ENCODE data around the gene MALRD1.

Gene MALRD1

DNA sequence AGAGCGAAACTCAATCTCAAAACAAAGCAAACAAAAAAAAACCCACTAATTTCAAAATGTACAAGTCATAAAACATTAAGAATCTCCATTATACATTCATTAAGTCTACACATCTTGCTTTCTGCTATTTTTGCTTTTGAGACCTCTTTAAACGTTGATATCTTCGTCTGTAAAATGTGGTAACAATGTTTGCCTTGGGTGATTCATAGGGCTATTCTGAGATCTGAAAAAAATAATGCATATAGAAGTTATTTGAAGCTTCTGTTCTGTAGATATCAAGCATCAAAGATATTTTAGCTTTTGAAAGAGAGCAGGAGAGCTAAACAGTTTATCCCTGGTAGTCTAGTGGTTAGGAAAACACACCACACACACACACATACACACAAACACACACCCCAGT, 609.5 kb downstream of the MALRD1 start:
- DNase-seq = no peak
- in situ Hi-C loops (cut with MboI; ENCODE audit: low pct_unique_long_range_greater_than_20kb, low sequenced_read_pairs) = no loop called here

DNA sequence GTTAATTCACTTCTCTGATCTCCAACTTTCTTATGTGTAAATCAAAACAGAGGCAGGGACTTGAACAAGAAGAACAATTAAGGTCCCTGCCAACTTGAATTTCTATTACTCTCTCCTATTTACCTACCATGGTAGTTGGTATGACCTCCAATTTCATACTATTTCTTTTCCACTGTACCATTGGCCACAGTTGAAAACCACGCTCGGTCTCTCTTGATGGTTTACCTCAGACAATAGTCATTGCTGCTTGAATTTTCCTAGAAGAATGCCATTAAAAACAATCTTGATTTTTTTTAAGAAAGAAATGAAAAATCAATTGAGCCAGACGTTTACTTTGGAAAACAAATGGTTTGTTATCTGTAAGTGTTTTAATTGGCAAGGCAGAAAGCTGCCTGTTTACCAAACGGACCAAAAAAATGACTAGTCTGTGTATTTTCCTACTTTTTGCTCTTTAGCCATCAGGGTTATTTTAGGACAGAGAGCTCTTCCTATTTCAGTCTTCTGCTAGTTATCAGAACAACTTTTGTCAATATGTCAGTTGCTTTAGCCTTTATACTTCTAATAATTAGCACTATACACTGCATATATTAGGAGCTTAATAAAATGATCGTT, 610.1 kb downstream of the MALRD1 start:
- in situ Hi-C loops (cut with MboI; ENCODE audit: low pct_unique_long_range_greater_than_20kb, low sequenced_read_pairs) = no loop called here
- DNase-seq = no peak

DNA sequence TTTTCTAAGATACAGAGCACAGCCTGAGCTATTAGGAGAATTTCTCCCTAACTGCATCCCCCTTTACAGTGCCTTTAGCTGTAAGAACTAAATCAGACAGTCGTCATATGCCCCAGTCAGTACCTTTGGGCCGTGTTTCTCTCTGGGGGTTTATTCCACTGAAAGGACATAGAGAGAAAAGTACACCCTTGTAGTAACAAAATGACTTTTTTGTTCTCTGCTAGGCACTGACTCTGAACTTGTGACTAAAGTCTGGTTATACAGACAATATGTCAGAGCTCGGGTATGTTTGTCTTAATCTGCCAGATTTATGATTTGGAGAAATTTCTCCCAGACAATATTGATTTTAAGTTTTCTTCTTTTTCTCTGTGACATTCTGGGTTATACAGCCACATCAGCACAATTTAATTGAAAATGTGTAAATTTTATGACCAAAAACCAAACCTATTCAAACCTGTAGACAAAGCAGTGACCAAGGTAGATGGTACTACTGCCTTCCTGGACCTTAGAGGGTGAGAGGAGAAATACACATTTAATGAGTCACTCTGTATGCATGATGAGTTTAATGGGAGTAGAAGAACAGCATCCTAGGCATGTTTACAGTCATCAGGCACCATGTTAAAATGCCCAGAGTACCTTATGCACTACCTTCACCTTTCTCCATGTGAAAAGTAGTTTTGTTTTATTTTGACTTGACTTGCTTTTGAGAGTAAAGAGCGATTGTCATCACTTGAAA, 611.5 kb downstream of the MALRD1 start:
- in situ Hi-C loops (cut with MboI; ENCODE audit: low pct_unique_long_range_greater_than_20kb, low sequenced_read_pairs) = no loop called here
- DNase-seq = no peak

DNA sequence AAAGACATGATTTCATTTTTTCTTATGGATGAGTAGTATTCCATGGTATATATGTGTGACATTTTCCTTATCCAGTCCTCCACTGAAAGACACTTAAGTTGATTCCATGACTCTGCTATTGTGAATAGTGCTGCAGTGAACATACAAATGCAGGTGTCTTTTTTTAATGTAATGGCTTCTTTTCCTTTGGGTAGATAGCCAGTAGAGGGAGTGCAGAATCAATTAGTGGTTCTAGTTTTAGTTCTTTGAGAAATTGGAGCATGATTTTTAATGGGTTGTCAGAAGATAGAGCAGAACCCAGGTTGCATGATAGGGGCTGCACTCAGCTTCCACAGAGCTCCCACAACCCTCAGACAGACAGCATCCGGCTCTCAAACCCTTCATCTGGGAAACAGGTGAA, 614.7 kb downstream of the MALRD1 start:
- in situ Hi-C loops (cut with MboI; ENCODE audit: low pct_unique_long_range_greater_than_20kb, low sequenced_read_pairs) = no loop called here
- peak; percentile 14 for DNase-seq

DNA sequence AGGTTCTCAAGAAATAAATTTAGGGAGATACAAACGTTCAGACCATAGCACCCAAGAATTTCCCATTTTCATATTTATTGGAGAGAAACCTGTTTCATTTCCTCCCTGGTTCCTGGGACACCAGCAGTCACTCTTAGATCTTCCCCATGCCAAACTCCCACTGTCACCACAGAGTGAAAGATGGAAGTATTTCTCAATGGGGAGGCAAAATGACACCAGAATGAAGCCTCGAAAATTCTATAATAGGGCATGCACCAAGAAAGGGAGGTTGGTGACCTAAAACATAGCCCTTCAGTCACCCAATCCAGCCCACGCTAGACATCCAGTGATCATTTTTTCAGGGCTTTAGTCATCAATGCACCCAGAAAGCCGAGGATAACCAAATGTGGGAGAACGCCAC, 619.5 kb downstream of the MALRD1 start:
- in situ Hi-C loops (cut with MboI; ENCODE audit: low pct_unique_long_range_greater_than_20kb, low sequenced_read_pairs) = no loop called here
- no peak for DNase-seq

DNA sequence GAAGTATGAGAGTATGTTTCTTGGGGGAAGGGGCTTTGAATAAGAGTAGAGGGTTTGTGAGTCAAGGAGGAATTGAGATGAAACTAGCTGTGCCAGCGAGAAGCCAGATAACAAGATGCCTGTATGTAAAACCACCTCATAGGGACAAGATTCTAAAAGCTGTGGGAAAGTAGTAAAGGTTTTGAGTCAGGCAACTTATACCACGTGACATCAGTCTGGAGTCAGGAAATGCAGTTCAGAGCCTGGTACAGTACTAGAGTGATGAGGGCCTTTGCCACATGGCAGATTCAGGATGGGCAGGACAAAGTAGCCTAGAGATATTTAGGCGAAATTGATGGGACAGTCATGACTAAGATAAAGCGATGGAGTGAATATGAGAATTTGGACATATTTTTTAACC, 627.5 kb downstream of the MALRD1 start:
- in situ Hi-C loops (cut with MboI; ENCODE audit: low pct_unique_long_range_greater_than_20kb, low sequenced_read_pairs) = no loop called here
- no peak for DNase-seq

DNA sequence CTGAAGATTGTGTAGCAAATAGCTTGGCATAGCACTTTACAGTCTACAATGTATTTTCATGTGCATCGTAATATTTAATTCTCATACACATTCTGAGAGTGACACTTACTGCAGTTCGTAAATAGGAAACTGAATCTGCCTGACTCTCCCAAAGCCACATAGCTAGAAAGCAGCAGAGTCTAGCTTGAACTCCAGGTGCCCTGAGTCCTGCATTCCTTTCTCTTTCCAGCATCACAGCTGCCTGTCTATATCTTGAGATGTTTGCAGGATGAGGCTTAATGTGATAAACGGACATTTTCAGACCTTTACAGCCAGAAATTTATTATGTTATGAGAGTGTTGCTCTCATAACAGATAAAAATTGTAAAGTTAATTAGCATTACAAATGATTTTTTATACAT, 634.8 kb downstream of the MALRD1 start:
- in situ Hi-C loops (cut with MboI; ENCODE audit: low pct_unique_long_range_greater_than_20kb, low sequenced_read_pairs) = no loop called here
- DNase-seq = no peak

DNA sequence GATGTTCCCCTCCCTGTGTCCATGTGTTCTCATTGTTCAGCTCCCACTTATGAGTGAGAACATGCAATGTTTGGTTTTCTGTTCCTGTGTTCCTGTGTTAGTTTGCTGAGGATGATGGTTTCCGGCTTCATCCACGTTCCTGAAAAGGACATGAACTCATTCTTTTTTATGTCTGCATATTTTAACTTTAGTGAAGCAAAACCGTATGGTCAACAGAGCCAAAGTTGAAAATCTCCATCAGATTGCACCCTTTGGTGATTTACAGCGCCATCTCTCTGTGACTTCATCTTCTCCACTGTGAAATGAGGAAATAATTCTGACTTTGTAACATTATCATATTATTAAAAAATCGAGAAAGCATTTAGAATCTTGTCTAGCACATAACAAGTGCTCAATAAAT, 635.4 kb downstream of the MALRD1 start:
- in situ Hi-C loops (cut with MboI; ENCODE audit: low pct_unique_long_range_greater_than_20kb, low sequenced_read_pairs) = no loop called here
- DNase-seq = no peak

DNA sequence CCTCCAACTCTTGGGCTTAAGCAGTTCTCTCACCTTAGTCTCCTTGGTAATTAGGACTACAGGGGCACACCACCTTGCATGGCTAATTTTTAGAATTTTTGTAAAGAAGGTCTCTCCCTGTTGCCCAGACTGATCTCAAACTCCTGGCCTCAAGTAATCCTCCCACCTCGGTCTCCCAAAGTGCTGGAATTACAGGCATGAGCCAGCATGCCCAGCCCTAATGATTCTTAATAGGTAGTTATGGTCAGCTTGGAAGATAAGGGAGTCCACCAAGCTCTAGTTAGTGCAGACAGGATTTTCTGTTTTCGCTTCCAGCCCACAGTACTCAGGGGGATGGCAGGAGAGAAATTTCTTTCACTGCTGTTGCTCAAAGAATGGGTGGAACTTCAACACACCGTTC, 639.7 kb downstream of the MALRD1 start:
- in situ Hi-C loops (cut with MboI; ENCODE audit: low pct_unique_long_range_greater_than_20kb, low sequenced_read_pairs) = no loop called here
- DNase-seq = no peak

DNA sequence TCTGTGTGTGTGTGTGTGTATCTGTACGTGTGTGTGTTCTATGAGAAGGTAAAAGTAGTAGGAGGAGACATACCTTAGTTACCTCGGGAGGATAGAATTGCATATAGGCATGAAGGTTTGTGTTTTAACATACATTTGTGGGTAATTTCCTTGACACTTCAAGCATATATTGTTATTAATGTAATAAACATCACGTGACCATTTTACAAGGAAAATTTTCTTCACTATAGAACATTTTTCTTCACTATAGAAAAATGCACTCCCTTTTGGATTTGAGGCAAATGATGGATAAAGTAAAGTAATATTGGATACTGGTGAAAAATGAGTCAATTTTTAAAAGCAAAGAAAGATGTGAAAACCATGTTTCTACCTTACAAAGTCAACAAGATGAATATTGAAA, 640.6 kb downstream of the MALRD1 start:
- in situ Hi-C loops (cut with MboI; ENCODE audit: low pct_unique_long_range_greater_than_20kb, low sequenced_read_pairs) = no loop called here
- no peak for DNase-seq

DNA sequence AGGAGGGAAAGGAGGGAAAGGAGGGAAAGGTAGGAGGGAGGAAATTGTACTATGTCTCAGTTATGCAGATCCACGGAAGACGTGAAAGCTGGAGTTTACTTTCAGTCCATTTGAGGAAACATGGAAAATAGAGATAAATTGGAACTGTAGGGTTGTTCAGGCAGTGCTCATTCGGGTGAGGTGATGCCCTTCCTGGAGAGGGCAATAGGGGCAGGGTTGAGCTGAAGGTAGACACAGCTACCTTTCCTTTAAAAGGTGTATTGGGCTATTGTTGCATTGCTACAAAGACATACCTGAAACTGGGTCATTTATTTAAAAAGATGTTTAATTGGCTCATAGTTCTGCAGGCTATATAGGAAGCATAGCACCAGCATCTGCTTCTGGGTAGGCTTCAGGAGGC, 650.7 kb downstream of the MALRD1 start:
- no peak for DNase-seq
- in situ Hi-C loops (cut with MboI; ENCODE audit: low pct_unique_long_range_greater_than_20kb, low sequenced_read_pairs) = no loop called here

DNA sequence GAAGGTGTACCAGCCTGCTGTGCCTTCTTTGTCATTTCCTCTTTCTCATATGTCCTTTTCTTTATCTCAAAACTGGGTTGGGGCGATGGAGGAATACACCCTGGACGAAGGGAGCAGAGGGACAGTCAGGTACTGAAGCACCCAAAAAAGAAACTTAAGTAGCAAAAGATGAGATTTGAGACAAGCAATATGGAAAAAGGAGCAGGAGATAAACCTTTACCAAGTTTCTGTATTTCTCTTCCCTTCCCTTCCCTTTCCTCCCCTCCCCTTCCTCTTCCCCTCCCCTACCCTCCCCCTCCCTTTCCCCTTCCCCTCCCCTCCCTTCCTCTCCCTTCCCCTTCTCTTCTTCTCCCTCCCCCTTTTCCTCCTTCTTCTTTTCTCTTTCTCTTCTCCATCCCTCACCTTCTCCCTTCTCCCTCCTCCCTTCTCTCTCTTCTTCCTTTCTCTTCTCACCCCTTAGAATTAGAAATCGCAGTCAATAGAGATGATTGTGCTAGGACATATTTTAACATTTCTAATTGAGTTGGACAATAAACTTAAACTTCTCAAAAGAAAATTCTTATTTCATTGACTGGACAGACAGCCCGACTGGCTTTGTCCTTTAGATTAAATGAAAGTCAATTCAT, 652.9 kb downstream of the MALRD1 start:
- in situ Hi-C loops (cut with MboI; ENCODE audit: low pct_unique_long_range_greater_than_20kb, low sequenced_read_pairs) = no loop called here
- DNase-seq = no peak

DNA sequence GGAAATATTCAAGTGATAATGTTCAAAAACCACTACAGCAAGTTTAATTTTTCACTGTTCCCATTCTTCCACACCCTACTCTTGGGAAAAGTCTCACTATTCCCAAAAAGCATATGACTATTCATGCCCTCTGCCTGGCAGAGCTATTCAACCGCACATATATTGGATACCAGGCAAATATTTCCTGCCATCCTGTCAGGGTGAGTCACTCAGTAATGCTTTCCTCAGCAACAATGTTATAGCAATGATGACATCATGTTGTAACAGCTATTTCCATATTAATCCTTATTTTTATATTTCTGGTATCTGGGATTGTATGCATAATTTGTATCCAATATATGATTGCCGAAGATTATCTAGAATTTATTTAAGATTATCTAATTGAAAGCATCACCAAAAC, 653.6 kb downstream of the MALRD1 start:
- no peak for DNase-seq
- in situ Hi-C loops (cut with MboI; ENCODE audit: low pct_unique_long_range_greater_than_20kb, low sequenced_read_pairs) = no loop called here

DNA sequence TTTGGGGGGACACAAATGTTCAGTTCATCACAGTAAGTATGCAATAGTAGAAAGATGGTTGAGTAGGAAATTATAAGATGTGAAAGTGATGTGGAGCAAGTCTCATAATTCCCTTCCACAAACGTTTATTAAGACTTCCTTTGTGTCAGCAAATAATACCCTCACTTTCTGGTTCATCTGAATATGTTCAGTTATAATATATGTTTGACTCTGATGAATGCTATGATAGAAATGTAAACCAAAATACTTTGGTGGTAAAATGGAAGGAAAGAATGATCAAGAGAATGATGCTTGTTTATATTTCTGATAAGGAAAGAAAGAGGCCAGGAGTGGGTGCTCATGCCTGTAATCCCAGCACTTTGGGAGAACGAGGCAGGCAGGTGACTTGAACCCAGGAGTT, 655.9 kb downstream of the MALRD1 start:
- no peak for DNase-seq
- in situ Hi-C loops (cut with MboI; ENCODE audit: low pct_unique_long_range_greater_than_20kb, low sequenced_read_pairs) = no loop called here

DNA sequence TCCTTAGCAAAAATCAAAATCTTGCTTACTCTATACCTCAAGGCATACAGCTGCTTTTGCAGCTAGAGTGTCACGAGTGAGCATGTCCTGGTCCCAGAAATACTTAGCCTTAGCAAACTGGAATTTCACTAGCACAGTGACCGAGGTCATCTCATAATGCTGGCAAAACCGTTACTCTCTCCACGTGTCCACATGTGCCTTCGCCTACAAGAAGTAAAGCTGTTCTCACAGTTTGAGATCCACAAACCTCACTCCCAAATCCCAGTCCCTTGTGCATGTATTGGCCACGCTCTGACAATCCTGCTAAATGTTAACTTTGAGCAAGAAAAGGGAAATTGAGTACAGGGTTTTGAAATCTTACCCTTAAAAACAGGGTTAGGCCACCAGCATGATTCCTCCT, 656.6 kb downstream of the MALRD1 start:
- in situ Hi-C loops (cut with MboI; ENCODE audit: low pct_unique_long_range_greater_than_20kb, low sequenced_read_pairs) = no loop called here
- DNase-seq = no peak

DNA sequence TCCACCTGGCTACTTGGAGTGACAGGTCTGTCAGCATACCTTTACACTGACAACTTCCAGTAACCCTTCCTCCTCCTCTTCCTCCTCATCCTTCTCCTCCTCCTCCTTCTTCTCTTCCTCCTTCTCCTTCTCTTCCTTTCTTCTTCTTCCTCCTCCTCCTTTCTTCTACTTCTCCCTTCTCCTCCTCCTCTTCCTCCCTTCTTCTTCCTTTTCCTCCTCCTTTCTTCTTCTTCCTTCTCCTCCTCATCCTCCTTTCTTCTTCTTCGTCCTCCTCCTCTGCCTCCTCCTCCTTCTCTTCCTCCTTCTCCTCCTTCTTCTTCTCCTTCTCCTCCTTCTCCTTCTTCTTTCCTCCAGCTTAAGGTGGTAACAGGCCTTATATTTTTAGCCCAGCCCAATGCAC, 658.3 kb downstream of the MALRD1 start:
- DNase-seq = no peak
- in situ Hi-C loops (cut with MboI; ENCODE audit: low pct_unique_long_range_greater_than_20kb, low sequenced_read_pairs) = no loop called here

DNA sequence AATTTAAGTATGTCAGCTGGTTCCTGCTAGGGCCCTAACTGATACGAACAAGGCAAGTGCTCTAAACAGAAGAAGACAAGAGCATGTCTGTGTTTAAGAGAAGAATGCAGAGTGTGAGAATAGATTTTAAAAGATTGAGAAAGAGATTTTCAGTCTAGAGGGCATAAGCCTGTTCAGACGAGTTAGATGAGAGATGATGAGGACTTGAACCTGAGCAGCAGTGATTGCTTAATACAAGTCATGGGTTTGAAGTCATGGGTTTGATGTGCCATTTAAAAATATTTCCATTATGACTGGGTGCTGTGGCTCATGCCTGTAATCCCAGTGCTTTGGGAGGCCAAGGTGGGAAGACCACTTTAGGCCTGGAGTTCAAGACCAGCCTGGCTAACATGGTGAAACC, 658.8 kb downstream of the MALRD1 start:
- in situ Hi-C loops (cut with MboI; ENCODE audit: low pct_unique_long_range_greater_than_20kb, low sequenced_read_pairs) = no loop called here

DNA sequence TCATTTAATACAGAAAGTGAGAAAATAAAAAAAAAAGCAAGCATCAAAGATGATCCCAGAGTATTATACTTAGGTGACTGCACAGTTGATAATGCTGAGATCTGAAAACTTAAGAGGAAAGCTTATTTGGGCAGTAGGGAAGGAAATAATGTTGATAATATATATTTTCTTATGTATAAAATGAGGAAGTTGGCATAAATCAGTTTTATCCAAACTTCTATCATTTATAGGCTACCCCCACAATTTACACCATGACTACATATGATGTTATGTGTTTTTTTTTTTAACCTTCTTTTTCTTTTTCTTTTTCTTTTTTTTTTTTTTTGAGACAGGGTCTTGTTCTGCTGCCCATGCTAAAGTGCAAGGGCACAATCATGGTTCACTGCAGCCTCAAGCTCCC, 659.4 kb downstream of the MALRD1 start:
- no peak for DNase-seq
- in situ Hi-C loops (cut with MboI; ENCODE audit: low pct_unique_long_range_greater_than_20kb, low sequenced_read_pairs) = no loop called here

More for the DNA sequence above, 658.8 kb downstream of the MALRD1 start:
- no peak for DNase-seq

DNA sequence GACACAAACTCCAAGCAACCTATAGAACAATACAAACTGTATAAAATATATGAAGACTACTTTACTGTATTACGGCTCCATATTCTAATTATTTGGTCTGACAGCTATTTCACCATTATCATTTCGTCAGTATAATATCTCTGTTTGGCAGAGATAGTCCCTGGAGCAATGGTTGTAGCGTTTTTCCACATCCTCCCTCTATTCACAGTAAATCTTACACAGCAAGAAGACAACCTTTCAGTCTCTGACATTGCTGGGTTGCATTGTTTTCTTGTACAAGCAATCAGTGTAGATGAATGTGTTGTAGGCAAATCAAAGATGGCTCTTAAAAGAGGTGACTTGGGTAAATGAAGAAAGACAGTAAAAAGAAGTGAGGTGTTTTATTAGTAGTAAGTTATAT, 662.0 kb downstream of the MALRD1 start:
- in situ Hi-C loops (cut with MboI; ENCODE audit: low pct_unique_long_range_greater_than_20kb, low sequenced_read_pairs) = no loop called here
- no peak for DNase-seq

DNA sequence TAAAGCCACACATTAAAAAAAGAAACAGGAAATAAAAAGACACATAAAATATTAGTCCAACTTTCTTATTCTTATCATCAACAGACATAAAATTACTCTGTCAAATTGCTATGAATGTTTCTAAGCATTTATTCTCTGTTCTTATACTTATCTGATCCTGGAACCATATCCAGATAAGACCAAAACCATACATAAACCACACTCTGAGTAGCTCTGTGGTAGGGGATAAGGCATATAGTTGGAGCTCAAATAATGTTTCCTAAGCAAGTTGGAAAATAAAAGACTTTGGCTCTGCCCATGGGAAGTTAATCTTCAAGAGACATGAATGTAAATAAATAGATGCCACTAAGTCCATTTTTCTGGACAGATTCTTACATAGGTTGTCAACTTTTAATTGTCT, 664.6 kb downstream of the MALRD1 start:
- no peak for DNase-seq
- in situ Hi-C loops (cut with MboI; ENCODE audit: low pct_unique_long_range_greater_than_20kb, low sequenced_read_pairs) = no loop called here

Data from KBM-7 (cell line).